Aorta (tissue), 5 donors: ENCODE measurements around the gene LAMA3. TPM values are rescaled to one million over a fixed set of nuclear protein-coding genes. Genes with fewer than 3 reads are reported as not detected.

ENCODE experiments used
- ATAC-seq: fragments of 200-7000 bp; cut with Tn5 transposase; one replicate; pipeline ENCODE4 v1.9.1; 2022; ENCODE audit warnings: moderate library complexity; ENCODE audit not compliant: low FRiP score
- DNase-seq, 2 donors: peaks; one replicate each; pipeline ENCODE4 v3.0.0-alpha.2; 2020
- H3K27ac ChIP-seq, 2 donors: one replicate each; pipeline ENCODE4 v1.5.1; 2013; ENCODE audit warnings: low read length in 2 of 2, mild to moderate bottlenecking in 2 of 2, moderate library complexity in 2 of 2, control low read depth in 1 of 2, inconsistent platforms in 1 of 2, low read depth in 1 of 2
- H3K27me3 ChIP-seq, 2 donors: one replicate each; pipeline ENCODE4 v1.6.1; 2013; ENCODE audit warnings: control low read depth in 1 of 2, low read length in 1 of 2, mild to moderate bottlenecking in 1 of 2, moderate library complexity in 1 of 2; ENCODE audit not compliant: insufficient read depth in 2 of 2, control insufficient read depth in 1 of 2
- H3K36me3 ChIP-seq, 2 donors: one replicate each; pipeline ENCODE4 v1.6.1; 2013; ENCODE audit warnings: control low read depth in 1 of 2, low read length in 1 of 2, mild to moderate bottlenecking in 1 of 2; ENCODE audit not compliant: insufficient read depth in 2 of 2, control insufficient read depth in 1 of 2
- H3K4me1 ChIP-seq, 2 donors: one replicate each; pipeline ENCODE4 v1.6.1; 2013; ENCODE audit warnings: low read length in 2 of 2, control low read depth in 1 of 2, mild to moderate bottlenecking in 1 of 2, moderate library complexity in 1 of 2; ENCODE audit not compliant: insufficient read depth in 2 of 2, control insufficient read depth in 1 of 2
- H3K4me3 ChIP-seq, 2 donors: one replicate each; pipeline ENCODE4 v1.5.1; 2013; ENCODE audit warnings: low read length in 2 of 2, control low read depth in 1 of 2, mild to moderate bottlenecking in 1 of 2
- H3K9me3 ChIP-seq: one replicate; pipeline ENCODE4 v1.6.1; 2013; ENCODE audit warnings: mild to moderate bottlenecking, low read length; ENCODE audit not compliant: control insufficient read depth
- WGBS, 2 donors: extraction: QIAGEN DNeasy Blood & Tissue Kit; methylation state at CpG; one replicate each; pipeline ENCODE4 v1.1.7; 2013; 5-methylcytosine and 5-hydroxymethylcytosine counted together
- intact Hi-C, 2 donors: fragments of 100-400 bp; cut with DNase I; formaldehyde crosslinking; loops; one replicate each; pipeline versions ENCODE4 v1.14.2 to v1.15.0; 2022
- polyA plus RNA-seq, 2 donors: library from polyadenylated mRNA; stranded (reverse); fragments of 200-250 nt; gene quantifications; one replicate each; pipeline ENCODE4 v1.2.3, GENCODE V29; 2013
- total RNA-seq, 2 donors: library from RNA; stranded (reverse); fragmentation: NEBNext Ultra II Directional; extraction: Animal tissue kit (Norgen Biotek cat#: 25700); gene quantifications; one replicate each; pipeline ENCODE4 v1.2.1, GENCODE V29; 2021
- donor health status: healthy with polysubstance abuse.
- donor health status: Bipolar disorder and iron deficiency.
- donor health status: DM: no; HTN: no; CAD: no.
- donor health status: DM: no; HTN: no; CAD: no.
- donor health status: DM: yes; HTN: yes; CAD: no.

The LAMA3 gene
- total and polyA plus RNA-seq, 4 donors, result 3.4 to 29.0 (median 17.6) TPM

DNA sequence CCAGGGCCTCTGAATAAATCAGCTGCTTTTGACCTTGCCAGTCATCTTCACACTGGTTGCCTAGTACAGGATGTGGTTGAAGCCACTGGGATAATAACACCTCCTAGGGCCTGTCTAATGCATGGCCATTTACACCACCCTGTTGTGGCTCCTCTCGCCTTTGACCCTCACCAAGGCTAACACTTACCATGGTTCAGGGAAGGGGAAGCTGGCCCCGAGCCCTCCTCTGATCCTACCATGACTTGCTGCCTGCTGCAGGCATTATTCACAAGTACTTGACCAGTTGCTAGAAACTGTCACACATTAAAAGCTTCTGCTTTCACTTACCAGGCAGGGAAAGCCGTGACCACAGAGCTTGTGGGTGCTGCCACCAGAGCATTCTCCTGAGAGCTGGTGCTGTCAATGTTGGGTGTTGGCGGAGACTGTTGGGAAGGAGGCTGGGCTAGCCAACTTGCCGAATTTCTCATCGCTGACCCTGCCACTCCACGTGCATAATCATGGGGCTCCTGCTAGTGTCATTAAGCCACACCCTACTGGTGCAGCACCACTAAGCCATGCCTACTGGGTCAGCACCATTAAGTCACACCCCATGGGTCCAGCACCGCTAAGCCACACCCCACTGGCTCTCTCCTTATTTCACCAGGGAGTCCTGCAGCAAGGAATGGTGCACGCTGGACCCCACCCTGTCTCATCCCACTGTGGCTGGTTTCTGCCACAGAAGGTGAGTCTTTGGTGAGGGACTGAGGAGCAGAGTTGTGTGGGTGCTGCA is 278.3 kb downstream of the LAMA3 start:
- Histone ChIP-seq H3K4me3 (no peak overlapping the region), H3K36me3 (no peaks in the 10 kb centered on the region), H3K9me3 (no peaks in the 10 kb centered on the region), H3K4me1 (no peaks in the 10 kb centered on the region), H3K27me3 (no peaks in the 10 kb centered on the region), H3K27ac (no peak overlapping the region)
- no peak for DNase-seq
- 83 to 89% methylated on average over 9 of the region's 9 CpGs for WGBS, 2 donors
- intact Hi-C loops, result no loop called here
- no peak for ATAC-seq

DNA sequence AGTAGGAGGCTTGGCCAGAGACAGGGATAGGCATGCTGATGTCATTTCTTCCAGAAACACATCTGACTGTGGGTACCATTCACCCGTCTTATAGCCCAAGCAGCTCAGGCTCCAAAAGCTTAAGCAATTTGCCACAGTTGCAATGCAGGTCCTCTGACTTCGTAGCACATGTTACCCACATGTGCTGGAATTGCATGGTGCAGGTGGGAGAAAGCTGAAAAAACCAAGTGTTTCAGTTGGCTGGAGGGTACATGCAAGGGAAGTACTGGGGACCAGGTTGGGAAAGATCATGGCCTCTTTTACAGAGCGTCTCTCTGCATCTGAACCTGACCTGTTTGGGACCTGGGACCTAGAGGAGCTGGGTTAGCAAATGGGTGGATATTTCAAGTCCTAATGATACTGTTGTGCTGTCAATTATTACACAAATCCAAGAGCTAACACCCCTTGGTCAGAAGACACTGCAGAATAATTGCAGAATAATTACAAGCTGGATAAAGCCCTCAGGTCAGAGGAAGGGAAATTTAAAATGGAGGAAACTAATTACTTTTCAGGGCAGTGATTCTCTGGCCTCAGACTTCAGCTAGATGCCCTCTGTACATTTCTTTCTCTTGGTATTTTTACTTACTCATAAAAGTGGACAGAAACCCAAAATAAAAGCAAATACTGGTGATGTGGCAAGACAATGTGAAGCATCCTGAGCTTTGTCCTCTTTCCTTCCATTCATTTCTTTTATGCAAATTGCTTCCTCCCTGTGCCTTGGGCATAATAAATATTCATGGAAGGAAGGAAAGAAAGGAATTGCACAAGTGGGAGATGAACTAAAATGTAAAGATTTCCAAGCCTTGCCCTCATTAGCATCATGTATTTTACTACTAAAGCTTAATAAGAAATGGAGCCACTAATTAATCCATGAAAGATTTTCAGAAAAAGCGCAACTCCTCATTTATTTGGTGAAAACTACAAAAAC is 279.7 kb downstream of the LAMA3 start:
- WGBS, 2 donors, result 97 to 98% methylated on average over 4 of the region's 4 CpGs
- intact Hi-C loops, result no loop called here
- DNase-seq (no peak), ATAC-seq (no peak)
- no peak overlapping the region for H3K27ac ChIP-seq
- no peaks in the 10 kb centered on the region for H3K27me3 ChIP-seq
- H3K4me1 ChIP-seq, result no peaks in the 10 kb centered on the region
- H3K4me3 ChIP-seq, result no peak overlapping the region
- no peaks in the 10 kb centered on the region for H3K36me3 ChIP-seq
- H3K9me3 ChIP-seq, result no peaks in the 10 kb centered on the region

DNA sequence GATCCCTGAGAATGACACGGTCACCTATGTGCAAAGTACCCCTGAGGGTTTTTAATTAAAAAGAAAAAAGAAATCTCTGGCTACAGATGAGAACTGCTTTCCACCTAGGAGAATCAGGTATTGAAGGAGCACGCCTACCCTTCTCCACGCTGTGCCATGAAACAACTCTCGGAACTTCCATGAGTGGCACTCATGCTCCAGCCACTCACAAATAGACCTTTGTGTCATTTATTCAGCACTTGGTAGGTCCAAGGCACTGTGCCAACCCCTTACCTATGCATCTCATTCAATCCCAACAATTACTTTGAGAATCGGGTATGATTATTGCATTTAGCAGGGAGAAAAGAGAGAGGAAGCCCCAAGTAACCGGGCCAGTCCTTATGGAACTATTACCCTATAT is 280.4 kb downstream of the LAMA3 start:
- 93 to 95% methylated on average over 6 of the region's 6 CpGs for WGBS, 2 donors
- intact Hi-C loops, result no loop called here
- Histone ChIP-seq H3K4me1 (no peaks in the 10 kb centered on the region), H3K9me3 (no peaks in the 10 kb centered on the region), H3K27ac (no peak overlapping the region), H3K4me3 (no peak overlapping the region), H3K36me3 (no peaks in the 10 kb centered on the region), H3K27me3 (no peaks in the 10 kb centered on the region)
- DNase-seq, result no peak
- no peak for ATAC-seq

DNA sequence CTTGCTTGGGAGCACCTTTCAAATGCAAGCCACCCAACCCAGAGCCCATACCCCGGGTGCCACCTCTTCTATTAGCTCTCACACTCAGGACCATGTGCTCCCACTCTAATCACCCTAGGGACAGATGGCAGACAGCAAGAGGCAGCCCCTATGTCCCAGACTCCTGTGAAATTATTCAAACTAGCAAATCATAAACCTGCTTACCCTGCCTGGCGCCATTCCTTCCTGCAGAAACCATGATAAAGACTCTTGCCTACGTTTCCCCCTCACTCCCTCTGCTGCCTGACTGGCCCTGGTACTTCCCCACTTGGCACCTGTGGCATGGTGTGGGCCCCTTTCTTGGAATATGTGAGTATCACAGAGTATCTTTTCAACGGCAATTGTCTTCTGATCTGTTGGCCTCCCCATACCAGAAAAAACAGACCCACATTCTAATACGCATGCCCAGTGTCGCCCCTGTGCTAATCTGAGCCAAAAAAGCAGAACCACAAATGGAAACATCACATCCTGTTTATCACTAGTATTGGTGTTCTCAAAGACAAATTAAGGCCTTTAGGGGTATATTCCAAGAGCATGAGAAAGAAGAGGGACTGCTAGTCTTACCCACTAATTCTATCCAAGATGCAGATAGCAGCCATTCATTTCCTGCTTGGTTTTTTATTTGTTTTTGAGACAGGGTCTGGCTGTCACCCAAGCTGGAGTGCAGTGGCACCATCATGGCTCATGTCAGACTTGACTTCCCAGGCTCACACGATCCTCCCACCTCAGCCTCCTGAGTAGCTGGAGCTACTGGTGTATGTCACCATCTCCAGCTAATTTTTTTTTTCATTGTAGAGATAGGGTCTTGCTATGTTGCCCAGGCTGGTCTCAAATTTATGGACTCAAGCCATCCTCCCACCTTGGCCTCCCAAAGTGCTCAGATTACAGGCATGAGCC is 281.2 kb downstream of the LAMA3 start:
- Histone ChIP-seq H3K4me3 (no peak overlapping the region), H3K27ac (no peak overlapping the region), H3K36me3 (no peaks in the 10 kb centered on the region), H3K9me3 (no peaks in the 10 kb centered on the region), H3K4me1 (no peaks in the 10 kb centered on the region), H3K27me3 (no peaks in the 10 kb centered on the region)
- ATAC-seq (no peak), DNase-seq (no peak)
- WGBS, 2 donors, result 84 to 86% methylated on average over 7 of the region's 7 CpGs
- intact Hi-C loops, result no loop called here

DNA sequence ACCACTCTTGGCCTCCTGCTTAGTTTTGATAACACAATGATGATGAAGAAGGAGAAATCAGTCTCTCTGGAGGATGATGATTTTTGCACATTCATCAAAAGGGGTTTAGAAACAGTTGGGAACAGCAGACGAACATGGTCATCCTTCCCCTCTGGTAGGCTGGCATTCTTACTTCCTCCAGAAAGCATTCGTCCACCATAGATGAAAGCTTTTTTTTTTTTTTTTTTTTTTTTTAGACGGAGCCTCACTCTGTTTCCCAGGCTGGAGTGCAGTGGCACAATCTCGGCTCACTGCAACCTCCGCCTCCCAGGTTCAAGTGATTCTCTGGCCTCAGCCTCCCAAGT is 281.8 kb downstream of the LAMA3 start:
- ATAC-seq (no peak), DNase-seq (no peak)
- H3K36me3 ChIP-seq, result no peaks in the 10 kb centered on the region
- no peak overlapping the region for H3K27ac ChIP-seq
- no peaks in the 10 kb centered on the region for H3K27me3 ChIP-seq
- no peak overlapping the region for H3K4me3 ChIP-seq
- WGBS, 2 donors, result 89 to 91% methylated on average over 5 of the region's 5 CpGs
- H3K4me1 ChIP-seq, result no peaks in the 10 kb centered on the region
- H3K9me3 ChIP-seq, result no peaks in the 10 kb centered on the region
- intact Hi-C loops, result no loop called here

GRCh38 chr18:23971666-23972230 is 282.5 kb downstream of the LAMA3 start:
- intact Hi-C loops, result no loop called here
- Histone ChIP-seq H3K27me3 (no peaks in the 10 kb centered on the region), H3K4me3 (no peak overlapping the region), H3K27ac (no peak overlapping the region), H3K9me3 (no peaks in the 10 kb centered on the region), H3K4me1 (no peaks in the 10 kb centered on the region), H3K36me3 (no peaks in the 10 kb centered on the region)
- ATAC-seq (no peak), DNase-seq (no peak)
- WGBS, 2 donors, result 76 to 79% methylated on average over 5 of the region's 5 CpGs

DNA sequence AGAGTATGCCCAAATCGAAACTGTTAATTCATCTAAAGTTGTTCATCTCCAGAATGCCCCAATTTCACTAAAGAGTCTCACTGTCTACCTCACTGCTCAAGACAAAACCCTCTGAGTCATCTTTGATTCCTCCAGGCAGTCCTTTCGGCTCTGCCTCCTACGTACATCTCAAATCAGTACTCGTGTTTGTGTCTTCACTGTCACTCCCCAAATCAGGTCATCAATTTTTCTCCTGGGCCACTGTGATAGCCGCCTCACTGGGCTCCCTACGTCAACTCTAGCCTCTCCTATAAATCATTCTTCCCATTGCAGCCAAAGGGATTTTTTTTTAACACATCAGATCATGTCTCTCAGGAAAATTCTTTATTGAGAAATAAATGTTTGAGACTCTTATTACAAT is 283.2 kb downstream of the LAMA3 start:
- no peak for DNase-seq
- no peaks in the 10 kb centered on the region for H3K36me3 ChIP-seq
- ATAC-seq, result no peak
- H3K4me3 ChIP-seq, result no peak overlapping the region
- WGBS, 2 donors, result 68 to 77% methylated on average over 6 of the region's 6 CpGs
- intact Hi-C loops, result no loop called here
- no peak overlapping the region for H3K27ac ChIP-seq
- no peaks in the 10 kb centered on the region for H3K9me3 ChIP-seq
- H3K4me1 ChIP-seq, result no peaks in the 10 kb centered on the region
- H3K27me3 ChIP-seq, result no peaks in the 10 kb centered on the region

GRCh38 chr18:23977103-23977502 is 287.9 kb downstream of the LAMA3 start:
- DNase-seq, result no peak
- 94 to 95% methylated on average over 7 of the region's 7 CpGs for WGBS, 2 donors
- no peaks in the 10 kb centered on the region for H3K27me3 ChIP-seq
- no peak overlapping the region for H3K4me3 ChIP-seq
- no peak for ATAC-seq
- peaks cover 2% of the 10 kb centered on the region for H3K9me3 ChIP-seq
- no peaks in the 10 kb centered on the region for H3K36me3 ChIP-seq
- intact Hi-C loops, result no loop called here
- no peaks in the 10 kb centered on the region for H3K4me1 ChIP-seq
- H3K27ac ChIP-seq, result no peak overlapping the region
